SKM-1 (cell line): ENCODE data around the gene MEIOB.
A peak's percentile ranks its signal among the peaks of the same experiment; 100 is the strongest.
"Not testable (repeated sequence)": the region's sequence is repeated elsewhere in the genome, so short reads cannot be mapped to it uniquely, and the experiment has no call there.

Experiments
- DNase-seq: peaks from one replicate; lab custom pipeline; 2025; ENCODE audit not compliant: unreplicated experiment; lab: John Stamatoyannopoulos, UW

The MEIOB gene

GRCh38 chr16:1907226-1907860 lies 35.4 kb upstream of the MEIOB start:
- DNase-seq: no peak

- no peak for DNase-seq
Observed at GRCh38 chr16:1906846-1907165, 34.8 kb upstream of the MEIOB start.

- DNase-seq: no peak
Observed at GRCh38 chr16:1906055-1906845, 34.3 kb upstream of the MEIOB start.

- DNase-seq: no peak
Observed at GRCh38 chr16:1903845-1904840, 32.2 kb upstream of the MEIOB start.

GRCh38 chr16:1903220-1903574 lies 31.2 kb upstream of the MEIOB start:
- no peak for DNase-seq

- DNase-seq: no peak
Observed at GRCh38 chr16:1902547-1903219, 30.7 kb upstream of the MEIOB start.

- no peak for DNase-seq
Observed at GRCh38 chr16:1900452-1900774, 28.4 kb upstream of the MEIOB start.

GRCh38 chr16:1899641-1900451 lies 27.9 kb upstream of the MEIOB start:
- no peak for DNase-seq

GRCh38 chr16:1897692-1898091 lies 25.7 kb upstream of the MEIOB start:
- not testable (repeated sequence) for DNase-seq

GRCh38 chr16:1895949-1896675 lies 24.1 kb upstream of the MEIOB start:
- no peak for DNase-seq

- no peak for DNase-seq
Observed at GRCh38 chr16:1895068-1895467, 23.1 kb upstream of the MEIOB start.

- DNase-seq: no peak
Observed at GRCh38 chr16:1890708-1891050, 18.7 kb upstream of the MEIOB start.

- no peak for DNase-seq
Observed at GRCh38 chr16:1890024-1890707, 18.2 kb upstream of the MEIOB start.

GRCh38 chr16:1887711-1888354 lies 15.9 kb upstream of the MEIOB start:
- no peak for DNase-seq

- DNase-seq: no peak
Observed at GRCh38 chr16:1884889-1885288, 12.9 kb upstream of the MEIOB start.

- peak; percentile 47 for DNase-seq
Observed at GRCh38 chr16:1884155-1884760, 12.3 kb upstream of the MEIOB start.

- DNase-seq: not testable (repeated sequence)
Observed at GRCh38 chr16:1881172-1881571, 9.2 kb upstream of the MEIOB start.

GRCh38 chr16:1879477-1879876 lies 7.5 kb upstream of the MEIOB start:
- DNase-seq: no peak
